ENCODE data around the gene ABCG1. TPM values are rescaled to one million over a fixed set of nuclear protein-coding genes. Genes with fewer than 3 reads are reported as not detected.

ABCG1 gene
- total RNA-seq, 1 experiment from 2014 or later: 9.0 TPM

- DNase-seq (ENCODE audit: low spot score): no peak
These were observed 27.0 kb upstream of the ABCG1 start for GRCh38 chr21:42191696-42192595.

GRCh38 chr21:42193131-42193671 lies 25.7 kb upstream of the ABCG1 start:
- peak; percentile 63 for DNase-seq (ENCODE audit: low spot score)

- DNase-seq (ENCODE audit: low spot score): no peak
These were observed 25.2 kb upstream of the ABCG1 start for GRCh38 chr21:42193721-42194120.

GRCh38 chr21:42194863-42195262 lies 24.1 kb upstream of the ABCG1 start:
- DNase-seq (ENCODE audit: low spot score): no peak

GRCh38 chr21:42195378-42196031 lies 23.4 kb upstream of the ABCG1 start:
- peak; percentile 59 for DNase-seq (ENCODE audit: low spot score)

- peak; percentile 89 for DNase-seq (ENCODE audit: low spot score)
These were observed 19.7 kb upstream of the ABCG1 start for GRCh38 chr21:42198929-42199867.

- DNase-seq (ENCODE audit: low spot score): no peak
These were observed 19.0 kb upstream of the ABCG1 start for GRCh38 chr21:42199868-42200463.

- DNase-seq (ENCODE audit: low spot score): no peak
These were observed 17.9 kb upstream of the ABCG1 start for GRCh38 chr21:42200906-42201614.

- no peak for DNase-seq (ENCODE audit: low spot score)
These were observed 17.3 kb upstream of the ABCG1 start for GRCh38 chr21:42201615-42202161.

- DNase-seq (ENCODE audit: low spot score): no peak
These were observed 16.6 kb upstream of the ABCG1 start for GRCh38 chr21:42202321-42202720.

- no peak for DNase-seq (ENCODE audit: low spot score)
These were observed 15.6 kb upstream of the ABCG1 start for GRCh38 chr21:42203321-42203720.

GRCh38 chr21:42203936-42204335 lies 15.0 kb upstream of the ABCG1 start:
- DNase-seq (ENCODE audit: low spot score): no peak

GRCh38 chr21:42207426-42207825 lies 11.5 kb upstream of the ABCG1 start:
- no peak for DNase-seq (ENCODE audit: low spot score)

GRCh38 chr21:42208036-42208435 lies 10.9 kb upstream of the ABCG1 start:
- no peak for DNase-seq (ENCODE audit: low spot score)

- DNase-seq (ENCODE audit: low spot score): no peak
These were observed 10.0 kb upstream of the ABCG1 start for GRCh38 chr21:42208801-42209490.

- DNase-seq (ENCODE audit: low spot score): peak; percentile 67
These were observed 9.0 kb upstream of the ABCG1 start for GRCh38 chr21:42209801-42210479.

GRCh38 chr21:42212266-42212665 lies 6.7 kb upstream of the ABCG1 start:
- no peak for DNase-seq (ENCODE audit: low spot score)

GRCh38 chr21:42213082-42213774 lies 5.7 kb upstream of the ABCG1 start:
- no peak for DNase-seq (ENCODE audit: low spot score)

Data from H4 (cell line).